ENCODE measurements around the gene ESYT1. TPM values are rescaled to one million over a fixed set of nuclear protein-coding genes. Genes with fewer than 3 reads are reported as not detected.

ESYT1 gene
- total and polyA plus RNA-seq, 9 of the 15 experiments (the other 6 are each of a cell fraction or from before 2014, with no cell fraction given): 132 to 420 (median 164) TPM

- TF ChIP-seq ZNF431 (CRISPR knock-in tag; IDR thresholded peaks at IDR 0.05) (peak; percentile 62; the same call in 1 of the 2 replicates), NR2F6 (CRISPR knock-in tag; IDR thresholded peaks at IDR 0.05) (no peak), CBX1 (IDR thresholded peaks at IDR 0.05; ENCODE audit: low read depth) (peak; percentile 16; the same call in 1 of the 2 replicates), ZBTB40 (IDR thresholded peaks at IDR 0.05) (peak; percentile 92), ZBTB40 (CRISPR knock-in tag; IDR thresholded peaks at IDR 0.05) (no peak), RFX5 (IDR thresholded peaks at IDR 0.05; ENCODE audit: low read depth, low read length) (peak; percentile 67; the same call in 1 of the 2 replicates), ZFP30 (CRISPR knock-in tag; IDR thresholded peaks at IDR 0.05; ENCODE audit: borderline replicate concordance) (no peak), ARID4B (CRISPR knock-in tag; IDR thresholded peaks at IDR 0.05) (peak; percentile 85), ARNT (IDR thresholded peaks at IDR 0.05) (peak; percentile 82 to 83), NBN (IDR thresholded peaks at IDR 0.05; ENCODE audit: low read depth) (peak; percentile 87), ETS1 (conservative IDR thresholded peaks at IDR 0.05; ENCODE audit: control insufficient read depth, low read depth, low read length) (peak; percentile 86), ZNF134 (CRISPR knock-in tag; conservative IDR thresholded peaks at IDR 0.05) (peak; percentile 6; the same call in 1 of the 2 replicates), GABPB1 (CRISPR knock-in tag; IDR thresholded peaks at IDR 0.05) (peak; percentile 89)
Observed at GRCh38 chr12:56189918-56190694, 62.0 kb downstream of the ESYT1 start (continued).

All from K562 (cell line).